HepG2 (cell line): ENCODE results near the gene PAPOLA. TPM values are rescaled to one million over a fixed set of nuclear protein-coding genes. Genes with fewer than 3 reads are reported as not detected.

Source experiments
- ETV5 ChIP-seq: IDR thresholded peaks from 2 replicates; pipeline ENCODE4 v1.6.1; 2018; ENCODE audit warnings: missing biosample characterization, missing genetic modification reagents, inconsistent platforms, borderline replicate concordance
- REL ChIP-seq: sonication (generic); formaldehyde crosslinking; conservative IDR thresholded peaks from 2 replicates; pipeline ENCODE4 v1.8.0; 2022; ENCODE audit warnings: mild to moderate bottlenecking, missing genetic modification reagents, moderate library complexity
- XBP1 ChIP-seq: sonication (generic); formaldehyde crosslinking; IDR thresholded peaks from 2 replicates; pipeline ENCODE4 v1.5.0; 2020; ENCODE audit warnings: missing genetic modification reagents
- ZFP1 ChIP-seq: IDR thresholded peaks from 2 replicates; pipeline ENCODE4 v1.6.1; 2016
- ZNF460 ChIP-seq: sonication (generic); formaldehyde crosslinking; IDR thresholded peaks from 2 replicates; pipeline ENCODE4 v1.5.1; 2020; ENCODE audit warnings: missing genetic modification reagents, mild to moderate bottlenecking, borderline replicate concordance
- ZNF619 ChIP-seq: sonication (generic); formaldehyde crosslinking; IDR thresholded peaks from 2 replicates; pipeline ENCODE4 v1.4.0; 2020; ENCODE audit warnings: mild to moderate bottlenecking, missing genetic modification reagents
- ZNF678 ChIP-seq: sonication (generic); formaldehyde crosslinking; IDR thresholded peaks from 2 replicates; pipeline ENCODE4 v1.4.0; 2020; ENCODE audit warnings: mild to moderate bottlenecking, missing genetic modification reagents
- polyA plus RNA-seq, 8 experiments: library from polyadenylated mRNA; depleted of rRNA in 3 of 8; stranded (reverse) in 7 of 8; unstranded in 1 of 8; fragments of >200 nt; fragmentation: Illumina TruSeq in 4 of 8; extraction: Trizol in 4 of 8; gene quantifications; 2 replicates each; pipeline versions ENCODE4 v1.2.1 to v1.2.3, GENCODE V29; 2011 to 2016; ENCODE audit warnings: low read depth in 4 of 8, missing spikeins in 1 of 8, mixed read lengths in 1 of 8; ENCODE audit not compliant: insufficient read depth in 1 of 8
- total RNA-seq, 5 experiments: library from RNA; depleted of rRNA; stranded (reverse); fragments of >200 nt; fragmentation: Illumina TruSeq; extraction: Trizol; gene quantifications; 2 replicates each; pipeline ENCODE4 v1.2.3, GENCODE V29; 2016; ENCODE audit warnings: low read depth in 1 of 5
- TF ChIP-seq, protein P1 (sequence below): sonication (generic); formaldehyde crosslinking; IDR thresholded peaks from 2 replicates; pipeline ENCODE4 v1.4.0; 2020; ENCODE audit warnings: mild to moderate bottlenecking, missing genetic modification reagents, borderline replicate concordance
- TF ChIP-seq, protein P2 (sequence below): sonication (generic); formaldehyde crosslinking; IDR thresholded peaks from 2 replicates; pipeline ENCODE4 v1.4.0; 2020; ENCODE audit warnings: missing genetic modification reagents
- TF ChIP-seq, protein P3 (sequence below): sonication (generic); formaldehyde crosslinking; IDR thresholded peaks from 2 replicates; pipeline ENCODE4 v1.9.0; 2022; ENCODE audit warnings: missing genetic modification reagents, mild to moderate bottlenecking, borderline replicate concordance
- TF ChIP-seq, protein P4 (sequence below): IDR thresholded peaks from 2 replicates; pipeline ENCODE4 v1.6.1; 2018; ENCODE audit warnings: missing genetic modification reagents
- TF ChIP-seq, protein P5 (sequence below): IDR thresholded peaks from 2 replicates; pipeline ENCODE4 v1.6.1; 2016; ENCODE audit warnings: low read depth, missing genetic modification reagents, missing compliant biosample characterization

PAPOLA gene
- total and polyA plus RNA-seq, 2 of the 13 experiments (the other 11 are each of a cell fraction or from before 2014, with no cell fraction given) = 103 to 151 TPM

DNA sequence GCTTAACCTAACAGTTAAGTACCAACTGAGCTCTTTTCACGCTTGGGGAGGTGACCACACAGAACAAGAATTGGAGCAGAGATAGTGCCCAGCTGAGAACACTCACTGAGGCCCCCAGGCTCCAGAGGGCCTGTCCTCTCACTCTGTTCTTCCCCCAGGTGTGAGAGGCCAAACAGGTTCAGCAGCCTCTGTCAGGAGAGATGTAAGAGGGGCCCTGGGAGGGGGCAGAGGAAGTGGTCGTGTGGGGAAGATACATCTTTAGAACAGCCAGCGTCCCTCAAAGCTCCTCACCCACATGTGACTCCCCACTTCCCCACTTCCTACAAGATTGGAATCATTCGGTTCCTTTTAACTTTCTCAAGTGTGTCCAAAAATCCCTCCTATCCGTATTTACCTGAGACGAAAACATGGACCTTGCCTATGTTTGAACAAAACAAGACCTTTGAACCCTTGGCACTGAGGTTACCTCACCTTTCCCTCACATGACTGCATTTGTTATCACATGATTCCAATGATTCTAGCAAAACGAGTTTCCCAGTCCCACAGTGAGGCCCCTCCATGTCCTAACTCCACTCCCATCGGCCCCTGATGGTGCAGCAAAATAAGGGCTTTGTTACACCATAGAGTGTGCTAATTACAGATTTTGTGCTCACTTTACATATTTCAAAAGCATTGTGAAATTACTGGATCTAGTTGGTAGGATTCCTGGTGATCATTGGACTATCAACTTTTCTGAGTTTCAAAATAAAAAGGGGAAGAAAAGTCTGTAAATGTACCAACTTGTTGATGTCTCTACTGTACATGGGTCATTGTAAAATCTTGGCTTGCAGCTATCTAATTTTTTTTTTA, 40.0 kb upstream of the PAPOLA start (continued):
- TF ChIP-seq, protein P1, sequence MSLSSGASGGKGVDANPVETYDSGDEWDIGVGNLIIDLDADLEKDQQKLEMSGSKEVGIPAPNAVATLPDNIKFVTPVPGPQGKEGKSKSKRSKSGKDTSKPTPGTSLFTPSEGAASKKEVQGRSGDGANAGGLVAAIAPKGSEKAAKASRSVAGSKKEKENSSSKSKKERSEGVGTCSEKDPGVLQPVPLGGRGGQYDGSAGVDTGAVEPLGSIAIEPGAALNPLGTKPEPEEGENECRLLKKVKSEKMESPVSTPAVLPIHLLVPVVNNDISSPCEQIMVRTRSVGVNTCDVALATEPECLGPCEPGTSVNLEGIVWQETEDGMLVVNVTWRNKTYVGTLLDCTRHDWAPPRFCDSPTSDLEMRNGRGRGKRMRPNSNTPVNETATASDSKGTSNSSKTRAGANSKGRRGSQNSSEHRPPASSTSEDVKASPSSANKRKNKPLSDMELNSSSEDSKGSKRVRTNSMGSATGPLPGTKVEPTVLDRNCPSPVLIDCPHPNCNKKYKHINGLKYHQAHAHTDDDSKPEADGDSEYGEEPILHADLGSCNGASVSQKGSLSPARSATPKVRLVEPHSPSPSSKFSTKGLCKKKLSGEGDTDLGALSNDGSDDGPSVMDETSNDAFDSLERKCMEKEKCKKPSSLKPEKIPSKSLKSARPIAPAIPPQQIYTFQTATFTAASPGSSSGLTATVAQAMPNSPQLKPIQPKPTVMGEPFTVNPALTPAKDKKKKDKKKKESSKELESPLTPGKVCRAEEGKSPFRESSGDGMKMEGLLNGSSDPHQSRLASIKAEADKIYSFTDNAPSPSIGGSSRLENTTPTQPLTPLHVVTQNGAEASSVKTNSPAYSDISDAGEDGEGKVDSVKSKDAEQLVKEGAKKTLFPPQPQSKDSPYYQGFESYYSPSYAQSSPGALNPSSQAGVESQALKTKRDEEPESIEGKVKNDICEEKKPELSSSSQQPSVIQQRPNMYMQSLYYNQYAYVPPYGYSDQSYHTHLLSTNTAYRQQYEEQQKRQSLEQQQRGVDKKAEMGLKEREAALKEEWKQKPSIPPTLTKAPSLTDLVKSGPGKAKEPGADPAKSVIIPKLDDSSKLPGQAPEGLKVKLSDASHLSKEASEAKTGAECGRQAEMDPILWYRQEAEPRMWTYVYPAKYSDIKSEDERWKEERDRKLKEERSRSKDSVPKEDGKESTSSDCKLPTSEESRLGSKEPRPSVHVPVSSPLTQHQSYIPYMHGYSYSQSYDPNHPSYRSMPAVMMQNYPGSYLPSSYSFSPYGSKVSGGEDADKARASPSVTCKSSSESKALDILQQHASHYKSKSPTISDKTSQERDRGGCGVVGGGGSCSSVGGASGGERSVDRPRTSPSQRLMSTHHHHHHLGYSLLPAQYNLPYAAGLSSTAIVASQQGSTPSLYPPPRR (CRISPR knock-in tag) = peak; percentile 53; the same call in 1 of the 2 replicates
- TF ChIP-seq, protein P2, sequence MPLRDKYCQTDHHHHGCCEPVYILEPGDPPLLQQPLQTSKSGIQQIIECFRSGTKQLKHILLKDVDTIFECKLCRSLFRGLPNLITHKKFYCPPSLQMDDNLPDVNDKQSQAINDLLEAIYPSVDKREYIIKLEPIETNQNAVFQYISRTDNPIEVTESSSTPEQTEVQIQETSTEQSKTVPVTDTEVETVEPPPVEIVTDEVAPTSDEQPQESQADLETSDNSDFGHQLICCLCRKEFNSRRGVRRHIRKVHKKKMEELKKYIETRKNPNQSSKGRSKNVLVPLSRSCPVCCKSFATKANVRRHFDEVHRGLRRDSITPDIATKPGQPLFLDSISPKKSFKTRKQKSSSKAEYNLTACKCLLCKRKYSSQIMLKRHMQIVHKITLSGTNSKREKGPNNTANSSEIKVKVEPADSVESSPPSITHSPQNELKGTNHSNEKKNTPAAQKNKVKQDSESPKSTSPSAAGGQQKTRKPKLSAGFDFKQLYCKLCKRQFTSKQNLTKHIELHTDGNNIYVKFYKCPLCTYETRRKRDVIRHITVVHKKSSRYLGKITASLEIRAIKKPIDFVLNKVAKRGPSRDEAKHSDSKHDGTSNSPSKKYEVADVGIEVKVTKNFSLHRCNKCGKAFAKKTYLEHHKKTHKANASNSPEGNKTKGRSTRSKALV (CRISPR knock-in tag) = no peak
- no peak for TF ChIP-seq XBP1 (CRISPR knock-in tag)
- TF ChIP-seq REL (CRISPR knock-in tag) = no peak
- TF ChIP-seq, protein P3, sequence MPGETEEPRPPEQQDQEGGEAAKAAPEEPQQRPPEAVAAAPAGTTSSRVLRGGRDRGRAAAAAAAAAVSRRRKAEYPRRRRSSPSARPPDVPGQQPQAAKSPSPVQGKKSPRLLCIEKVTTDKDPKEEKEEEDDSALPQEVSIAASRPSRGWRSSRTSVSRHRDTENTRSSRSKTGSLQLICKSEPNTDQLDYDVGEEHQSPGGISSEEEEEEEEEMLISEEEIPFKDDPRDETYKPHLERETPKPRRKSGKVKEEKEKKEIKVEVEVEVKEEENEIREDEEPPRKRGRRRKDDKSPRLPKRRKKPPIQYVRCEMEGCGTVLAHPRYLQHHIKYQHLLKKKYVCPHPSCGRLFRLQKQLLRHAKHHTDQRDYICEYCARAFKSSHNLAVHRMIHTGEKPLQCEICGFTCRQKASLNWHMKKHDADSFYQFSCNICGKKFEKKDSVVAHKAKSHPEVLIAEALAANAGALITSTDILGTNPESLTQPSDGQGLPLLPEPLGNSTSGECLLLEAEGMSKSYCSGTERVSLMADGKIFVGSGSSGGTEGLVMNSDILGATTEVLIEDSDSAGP = no peak
- 0 out of 2 replicates have a peak, but pooled peaks have one; percentile 33 for TF ChIP-seq ETV5 (CRISPR knock-in tag)
- TF ChIP-seq ZFP1 (CRISPR knock-in tag) = no peak
- no peak for TF ChIP-seq ZNF619 (CRISPR knock-in tag)
- TF ChIP-seq ZNF460 (CRISPR knock-in tag) = no peak; the same call in 1 of the 2 replicates
- TF ChIP-seq, protein P4, sequence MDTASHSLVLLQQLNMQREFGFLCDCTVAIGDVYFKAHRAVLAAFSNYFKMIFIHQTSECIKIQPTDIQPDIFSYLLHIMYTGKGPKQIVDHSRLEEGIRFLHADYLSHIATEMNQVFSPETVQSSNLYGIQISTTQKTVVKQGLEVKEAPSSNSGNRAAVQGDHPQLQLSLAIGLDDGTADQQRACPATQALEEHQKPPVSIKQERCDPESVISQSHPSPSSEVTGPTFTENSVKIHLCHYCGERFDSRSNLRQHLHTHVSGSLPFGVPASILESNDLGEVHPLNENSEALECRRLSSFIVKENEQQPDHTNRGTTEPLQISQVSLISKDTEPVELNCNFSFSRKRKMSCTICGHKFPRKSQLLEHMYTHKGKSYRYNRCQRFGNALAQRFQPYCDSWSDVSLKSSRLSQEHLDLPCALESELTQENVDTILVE (CRISPR knock-in tag) = peak; percentile 64; the same call in 1 of the 2 replicates
- TF ChIP-seq, protein P5, sequence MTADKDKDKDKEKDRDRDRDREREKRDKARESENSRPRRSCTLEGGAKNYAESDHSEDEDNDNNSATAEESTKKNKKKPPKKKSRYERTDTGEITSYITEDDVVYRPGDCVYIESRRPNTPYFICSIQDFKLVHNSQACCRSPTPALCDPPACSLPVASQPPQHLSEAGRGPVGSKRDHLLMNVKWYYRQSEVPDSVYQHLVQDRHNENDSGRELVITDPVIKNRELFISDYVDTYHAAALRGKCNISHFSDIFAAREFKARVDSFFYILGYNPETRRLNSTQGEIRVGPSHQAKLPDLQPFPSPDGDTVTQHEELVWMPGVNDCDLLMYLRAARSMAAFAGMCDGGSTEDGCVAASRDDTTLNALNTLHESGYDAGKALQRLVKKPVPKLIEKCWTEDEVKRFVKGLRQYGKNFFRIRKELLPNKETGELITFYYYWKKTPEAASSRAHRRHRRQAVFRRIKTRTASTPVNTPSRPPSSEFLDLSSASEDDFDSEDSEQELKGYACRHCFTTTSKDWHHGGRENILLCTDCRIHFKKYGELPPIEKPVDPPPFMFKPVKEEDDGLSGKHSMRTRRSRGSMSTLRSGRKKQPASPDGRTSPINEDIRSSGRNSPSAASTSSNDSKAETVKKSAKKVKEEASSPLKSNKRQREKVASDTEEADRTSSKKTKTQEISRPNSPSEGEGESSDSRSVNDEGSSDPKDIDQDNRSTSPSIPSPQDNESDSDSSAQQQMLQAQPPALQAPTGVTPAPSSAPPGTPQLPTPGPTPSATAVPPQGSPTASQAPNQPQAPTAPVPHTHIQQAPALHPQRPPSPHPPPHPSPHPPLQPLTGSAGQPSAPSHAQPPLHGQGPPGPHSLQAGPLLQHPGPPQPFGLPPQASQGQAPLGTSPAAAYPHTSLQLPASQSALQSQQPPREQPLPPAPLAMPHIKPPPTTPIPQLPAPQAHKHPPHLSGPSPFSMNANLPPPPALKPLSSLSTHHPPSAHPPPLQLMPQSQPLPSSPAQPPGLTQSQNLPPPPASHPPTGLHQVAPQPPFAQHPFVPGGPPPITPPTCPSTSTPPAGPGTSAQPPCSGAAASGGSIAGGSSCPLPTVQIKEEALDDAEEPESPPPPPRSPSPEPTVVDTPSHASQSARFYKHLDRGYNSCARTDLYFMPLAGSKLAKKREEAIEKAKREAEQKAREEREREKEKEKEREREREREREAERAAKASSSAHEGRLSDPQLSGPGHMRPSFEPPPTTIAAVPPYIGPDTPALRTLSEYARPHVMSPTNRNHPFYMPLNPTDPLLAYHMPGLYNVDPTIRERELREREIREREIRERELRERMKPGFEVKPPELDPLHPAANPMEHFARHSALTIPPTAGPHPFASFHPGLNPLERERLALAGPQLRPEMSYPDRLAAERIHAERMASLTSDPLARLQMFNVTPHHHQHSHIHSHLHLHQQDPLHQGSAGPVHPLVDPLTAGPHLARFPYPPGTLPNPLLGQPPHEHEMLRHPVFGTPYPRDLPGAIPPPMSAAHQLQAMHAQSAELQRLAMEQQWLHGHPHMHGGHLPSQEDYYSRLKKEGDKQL (CRISPR knock-in tag) = no peak
- peak; percentile 77; the same call in 1 of the 2 replicates for TF ChIP-seq ZNF678 (CRISPR knock-in tag)
